Measurements from ENCODE around the gene SCAANT1.

DNA sequence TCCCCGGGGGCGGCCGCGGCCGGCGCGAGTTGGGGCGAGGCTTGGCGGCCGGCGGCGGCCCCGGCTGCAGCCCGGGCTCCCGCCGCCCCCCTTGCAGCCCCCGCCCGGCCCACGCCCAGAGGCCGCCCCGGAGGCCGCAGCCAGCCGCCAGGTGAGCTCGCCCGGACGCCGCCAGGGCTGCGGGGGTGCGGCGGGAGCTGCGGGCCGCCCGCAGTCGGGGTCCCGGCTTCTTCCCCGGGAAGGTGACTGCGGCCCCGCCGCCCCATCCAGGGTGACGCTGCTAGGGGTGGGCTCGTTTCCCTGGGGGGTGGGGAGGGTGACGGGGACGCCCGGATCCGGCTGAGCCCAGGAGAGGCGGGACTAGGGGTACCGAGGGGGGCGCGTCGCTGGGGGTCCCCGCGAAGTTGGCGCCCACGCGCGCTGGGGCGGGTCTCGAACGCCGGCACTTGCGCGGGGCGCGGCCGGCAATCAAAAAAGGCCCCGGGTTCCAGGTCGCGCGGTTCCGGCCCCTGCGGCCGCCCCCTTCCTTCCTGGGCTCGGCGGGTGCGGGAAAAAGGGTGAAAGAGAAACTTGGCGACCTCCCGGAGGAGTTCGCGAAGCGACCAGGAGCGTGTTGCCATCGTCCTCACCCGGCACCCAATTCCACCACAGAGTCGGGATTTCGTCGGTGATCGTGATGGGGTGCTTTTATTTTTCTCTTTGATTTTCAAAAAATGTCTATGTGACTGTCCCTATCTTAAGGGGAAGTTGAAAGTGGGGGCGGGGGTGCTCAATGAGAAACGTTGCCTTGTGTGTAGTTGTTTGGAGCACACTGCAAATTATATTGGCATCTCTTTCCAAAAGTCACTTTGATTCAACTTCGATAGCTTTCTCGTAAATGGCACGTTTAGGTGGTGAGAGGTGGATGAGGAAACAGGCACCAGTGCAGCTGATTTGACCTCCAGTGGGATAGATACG is 47.9 kb downstream of the SCAANT1 start:
- TF ChIP-seq, protein P1, sequence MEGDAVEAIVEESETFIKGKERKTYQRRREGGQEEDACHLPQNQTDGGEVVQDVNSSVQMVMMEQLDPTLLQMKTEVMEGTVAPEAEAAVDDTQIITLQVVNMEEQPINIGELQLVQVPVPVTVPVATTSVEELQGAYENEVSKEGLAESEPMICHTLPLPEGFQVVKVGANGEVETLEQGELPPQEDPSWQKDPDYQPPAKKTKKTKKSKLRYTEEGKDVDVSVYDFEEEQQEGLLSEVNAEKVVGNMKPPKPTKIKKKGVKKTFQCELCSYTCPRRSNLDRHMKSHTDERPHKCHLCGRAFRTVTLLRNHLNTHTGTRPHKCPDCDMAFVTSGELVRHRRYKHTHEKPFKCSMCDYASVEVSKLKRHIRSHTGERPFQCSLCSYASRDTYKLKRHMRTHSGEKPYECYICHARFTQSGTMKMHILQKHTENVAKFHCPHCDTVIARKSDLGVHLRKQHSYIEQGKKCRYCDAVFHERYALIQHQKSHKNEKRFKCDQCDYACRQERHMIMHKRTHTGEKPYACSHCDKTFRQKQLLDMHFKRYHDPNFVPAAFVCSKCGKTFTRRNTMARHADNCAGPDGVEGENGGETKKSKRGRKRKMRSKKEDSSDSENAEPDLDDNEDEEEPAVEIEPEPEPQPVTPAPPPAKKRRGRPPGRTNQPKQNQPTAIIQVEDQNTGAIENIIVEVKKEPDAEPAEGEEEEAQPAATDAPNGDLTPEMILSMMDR (IDR thresholded peaks at IDR 0.05), result peak in 1 of 5 experiments; percentile 2
- TF ChIP-seq POLR2A (IDR thresholded peaks at IDR 0.05), result peak; percentile 21
